ENCODE results near the gene DNAH3.
"Not testable (repeated sequence)": the region's sequence is repeated elsewhere in the genome, so short reads cannot be mapped to it uniquely, and the experiment has no call there.

Gene DNAH3

GRCh38 chr16:20937736-20938135 is 212.9 kb downstream of the DNAH3 start:
- no peak for DNase-seq

- DNase-seq = no peak
Measured at GRCh38 chr16:20933589-20933988, 217.1 kb downstream of the DNAH3 start.

GRCh38 chr16:20931066-20931600 is 219.5 kb downstream of the DNAH3 start:
- DNase-seq = no peak

- DNase-seq = no peak
Measured at GRCh38 chr16:20930365-20930690, 220.3 kb downstream of the DNAH3 start.

- DNase-seq = not testable (repeated sequence)
Measured at GRCh38 chr16:20929676-20930364, 220.8 kb downstream of the DNAH3 start.

GRCh38 chr16:20928774-20929411 is 221.8 kb downstream of the DNAH3 start:
- DNase-seq = no peak

- DNase-seq = no peak
Measured at GRCh38 chr16:20925751-20926150, 224.9 kb downstream of the DNAH3 start.

- DNase-seq = no peak
Measured at GRCh38 chr16:20923876-20924275, 226.8 kb downstream of the DNAH3 start.

GRCh38 chr16:20920799-20921198 is 229.8 kb downstream of the DNAH3 start:
- no peak for DNase-seq

GRCh38 chr16:20920091-20920490 is 230.6 kb downstream of the DNAH3 start:
- DNase-seq = no peak

- DNase-seq = no peak
Measured at GRCh38 chr16:20918486-20919239, 232.0 kb downstream of the DNAH3 start.

- DNase-seq = no peak
Measured at GRCh38 chr16:20916942-20917341, 233.7 kb downstream of the DNAH3 start.

GRCh38 chr16:20916289-20916688 is 234.4 kb downstream of the DNAH3 start:
- no peak for DNase-seq

GRCh38 chr16:20911361-20911760 is 239.3 kb downstream of the DNAH3 start:
- no peak for DNase-seq

- DNase-seq = no peak
Measured at GRCh38 chr16:20910781-20911321, 239.8 kb downstream of the DNAH3 start.

GRCh38 chr16:20906341-20907255 is 244.0 kb downstream of the DNAH3 start:
- no peak for DNase-seq

GRCh38 chr16:20905576-20905975 is 245.1 kb downstream of the DNAH3 start:
- no peak for DNase-seq

- no peak for DNase-seq
Measured at GRCh38 chr16:20904507-20905081, 246.1 kb downstream of the DNAH3 start.

GRCh38 chr16:20903899-20904506 is 246.6 kb downstream of the DNAH3 start:
- no peak for DNase-seq

GRCh38 chr16:20903116-20903898 is 247.3 kb downstream of the DNAH3 start:
- DNase-seq = no peak

GRCh38 chr16:20902426-20902825 is 248.2 kb downstream of the DNAH3 start:
- DNase-seq = no peak

Data from stimulated activated CD4-positive, alpha-beta T cell treated with anti-CD3 and anti-CD28 coated beads, Interleukin-2, amount 100 ng/mL, for 48 hours (primary cell).